ENCODE data around the gene CNOT6L.

GRCh38 chr4:77758804-77759203, 60.4 kb downstream of the CNOT6L start:
- TF ChIP-seq CTCF (IDR thresholded peaks at IDR 0.05) (no peak), POLR2AphosphoS5 (IDR thresholded peaks at IDR 0.05; ENCODE audit: low read depth, low read length) (no peak), TEAD4 (IDR thresholded peaks at IDR 0.05; ENCODE audit: borderline replicate concordance, insufficient read depth) (no peak), CHD2 (IDR thresholded peaks at IDR 0.05; ENCODE audit: low read length, partially characterized antibody) (no peak), RXRA (IDR thresholded peaks at IDR 0.05; ENCODE audit: borderline replicate concordance, low read depth) (no peak), TAF1 (IDR thresholded peaks at IDR 0.05; ENCODE audit: borderline replicate concordance, low read depth, low read length) (no peak), MXI1 (IDR thresholded peaks at IDR 0.05; ENCODE audit: low read depth, low read length) (no peak), EP300 (IDR thresholded peaks at IDR 0.05; ENCODE audit: borderline replicate concordance in 1 of 2, low read depth in 1 of 2, low read length in 1 of 2) (no peak), NFIC (IDR thresholded peaks at IDR 0.05; ENCODE audit: borderline replicate concordance) (no peak), RFX5 (IDR thresholded peaks at IDR 0.05; ENCODE audit: low read length) (no peak), RAD21 (IDR thresholded peaks at IDR 0.05; ENCODE audit: low read length) (no peak), EZH2phosphoT487 (IDR thresholded peaks at IDR 0.05; ENCODE audit: borderline replicate concordance, low read depth) (no peak)
